UCSD-AML1 (cell line): ENCODE results near the gene ADIG.

Source experiments
- DNase-seq: peaks from one replicate; lab custom pipeline; 2025; ENCODE audit not compliant: unreplicated experiment; lab: John Stamatoyannopoulos, UW

ADIG gene

DNA sequence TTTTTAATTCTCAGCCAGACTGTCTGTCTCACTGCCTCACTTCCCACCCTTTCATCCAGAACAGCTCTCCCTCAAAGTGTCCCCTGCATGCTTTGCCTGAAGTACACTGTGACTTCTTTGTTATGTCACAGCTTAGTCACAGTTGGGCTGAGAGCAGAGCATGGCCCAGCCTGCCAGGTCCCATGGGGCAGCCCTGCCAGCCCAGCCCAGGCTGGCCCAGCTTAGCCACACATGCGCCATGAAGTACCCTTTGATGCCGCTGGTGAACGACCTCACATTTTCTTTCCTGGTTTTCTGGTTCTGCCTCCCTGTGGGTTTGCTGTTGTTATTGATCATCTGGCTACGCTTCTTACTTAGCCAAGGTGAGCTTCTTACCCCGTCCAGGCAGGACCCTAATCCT lies at the start of gene ADIG:
Gene ADIG, plus strand, starts transcription at position 185 of the 400 bp plus-strand sequence. Its CDS starts 54 bp downstream, at position 239.
- DNase-seq, result no peak

- no peak for DNase-seq
Observed at GRCh38 chr20:38534756-38535155, 46.2 kb upstream of the ADIG start.

DNA sequence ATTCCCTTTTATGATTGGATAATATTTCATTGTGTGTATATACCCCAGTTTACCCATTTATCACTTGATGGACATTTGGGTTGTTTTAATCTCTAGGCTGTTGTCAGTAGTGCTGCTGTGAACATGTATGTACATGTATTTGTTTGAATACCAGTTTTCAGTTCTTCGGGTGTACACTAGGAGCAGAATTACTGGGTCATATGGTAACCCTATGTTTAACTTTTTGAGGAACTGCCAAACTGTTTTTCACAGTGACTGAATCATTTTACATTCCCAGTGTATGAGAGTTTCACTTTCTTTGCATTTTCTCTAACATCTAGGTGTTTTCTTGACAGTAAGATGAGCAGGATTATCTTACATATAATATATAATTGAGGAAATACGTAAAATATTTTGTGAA lies 44.7 kb upstream of the ADIG start:
- no peak for DNase-seq

DNA sequence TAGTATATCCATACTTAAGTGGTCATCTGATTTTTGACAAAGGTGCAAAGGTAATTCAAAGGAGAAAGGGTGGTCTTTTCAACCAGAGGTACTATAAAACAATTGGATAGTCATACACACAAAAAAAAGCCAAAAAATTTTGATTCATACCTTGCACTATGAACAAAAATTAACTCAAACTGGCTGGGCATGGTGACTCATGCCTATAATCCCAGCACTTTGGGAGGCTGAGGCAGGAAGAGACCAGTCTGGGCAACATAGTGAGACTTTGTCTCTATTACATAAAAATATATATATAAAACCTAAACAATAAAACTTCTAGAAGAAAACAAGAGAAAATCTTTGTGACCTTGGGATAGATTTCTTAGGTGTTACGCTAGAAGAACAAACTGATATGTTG lies 43.8 kb upstream of the ADIG start:
- DNase-seq, result no peak

DNA sequence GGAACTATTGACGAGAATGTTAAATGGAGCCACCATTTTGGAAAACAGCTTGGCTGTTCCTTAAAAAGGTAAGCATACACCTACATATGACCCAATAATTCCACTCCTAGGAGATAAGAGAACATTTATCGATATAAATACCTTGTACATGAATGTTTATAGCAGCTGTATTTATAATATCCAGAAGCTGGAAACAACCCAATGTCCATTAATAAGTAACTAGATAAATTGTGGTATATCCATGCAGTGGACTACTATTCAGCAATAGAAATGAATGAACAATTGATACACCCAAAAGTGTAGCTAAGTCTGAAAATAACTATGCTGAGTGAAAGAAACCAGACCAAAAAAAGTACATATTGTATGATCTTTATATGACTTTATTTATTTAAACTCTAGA lies 42.2 kb upstream of the ADIG start:
- DNase-seq, result no peak

DNA sequence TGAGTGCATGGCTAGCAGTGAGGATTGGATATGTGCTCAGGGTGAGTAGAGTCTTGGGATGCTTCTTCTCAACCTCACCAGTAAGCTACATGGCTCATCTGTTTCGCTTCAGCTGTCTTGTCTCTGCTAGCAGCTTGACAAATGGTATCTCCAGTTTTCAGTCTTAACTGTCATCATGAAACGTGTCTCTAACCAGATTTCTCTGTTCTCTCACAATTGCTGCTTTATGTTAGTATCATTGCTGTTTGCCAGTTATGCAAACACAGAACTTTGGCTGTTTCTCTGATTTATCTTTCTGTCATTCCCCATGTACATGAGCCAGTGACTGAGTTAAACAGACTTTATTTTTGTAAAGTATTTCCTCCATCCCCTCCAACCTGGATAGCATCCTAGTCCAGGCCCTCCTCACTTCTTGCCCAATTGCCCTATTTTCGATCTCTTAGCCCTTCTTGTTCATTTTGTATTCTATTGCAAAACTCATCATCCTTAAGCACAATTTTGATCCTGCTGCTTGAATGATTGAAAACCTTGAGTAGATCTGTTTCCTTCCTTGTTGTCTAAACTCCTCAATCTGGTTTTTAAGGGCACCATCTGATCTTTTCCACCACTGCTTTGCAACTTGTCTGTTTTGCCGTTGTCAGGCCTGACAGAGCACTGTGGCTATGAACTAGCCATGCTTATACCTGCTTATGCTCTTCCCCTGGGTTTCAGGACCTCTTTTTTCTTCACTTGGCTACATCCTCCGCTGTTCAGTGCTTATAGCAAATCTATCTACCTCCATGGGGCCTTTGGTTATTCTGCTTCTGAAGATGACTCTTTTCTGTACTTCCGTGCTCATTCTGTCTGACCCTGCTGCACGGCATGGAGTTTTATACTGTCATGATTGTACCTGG lies 37.7 kb upstream of the ADIG start:
- DNase-seq, result no peak

- DNase-seq, result no peak
Observed at GRCh38 chr20:38545771-38546170, 35.2 kb upstream of the ADIG start.

- no peak for DNase-seq
Observed at GRCh38 chr20:38547288-38548085, 33.5 kb upstream of the ADIG start.

GRCh38 chr20:38548356-38549083 lies 32.5 kb upstream of the ADIG start:
- DNase-seq, result no peak

GRCh38 chr20:38550274-38550673 lies 30.7 kb upstream of the ADIG start:
- no peak for DNase-seq

DNA sequence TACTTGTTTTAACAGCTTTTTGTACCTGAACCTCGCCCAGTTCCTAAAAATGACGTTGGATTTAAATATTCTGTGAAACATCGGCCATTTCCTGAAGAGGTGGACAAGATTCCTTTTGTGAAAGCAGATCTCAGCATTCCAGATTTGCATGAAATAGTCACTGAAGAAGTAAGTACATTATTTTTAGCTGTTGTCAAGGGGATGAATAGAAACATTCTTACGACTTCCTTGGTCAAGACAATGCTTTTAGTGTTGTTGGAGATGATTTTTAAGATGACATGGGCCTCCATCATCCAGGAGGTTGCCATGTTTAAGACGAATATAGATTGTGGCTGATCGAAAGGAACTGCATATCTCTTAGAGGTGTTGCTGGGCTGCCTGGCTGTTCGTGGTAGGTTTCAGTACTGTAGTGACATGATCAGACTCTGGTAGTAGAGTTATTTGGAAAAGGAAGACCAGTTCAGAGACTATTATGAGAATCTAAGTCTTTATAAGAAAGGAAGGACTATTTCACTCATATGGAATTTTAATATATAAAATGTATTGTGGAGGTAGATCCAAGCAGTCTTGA lies 29.9 kb upstream of the ADIG start:
- no peak for DNase-seq

GRCh38 chr20:38554986-38555385 lies 26.0 kb upstream of the ADIG start:
- DNase-seq, result no peak

- DNase-seq, result no peak
Observed at GRCh38 chr20:38555395-38555794, 25.6 kb upstream of the ADIG start.

GRCh38 chr20:38557174-38557573 lies 23.8 kb upstream of the ADIG start:
- no peak for DNase-seq

- no peak for DNase-seq
Observed at GRCh38 chr20:38558596-38559360, 22.2 kb upstream of the ADIG start.

GRCh38 chr20:38559764-38560163 lies 21.2 kb upstream of the ADIG start:
- no peak for DNase-seq

- DNase-seq, result no peak
Observed at GRCh38 chr20:38563802-38564431, 17.1 kb upstream of the ADIG start.

GRCh38 chr20:38564680-38565079 lies 16.3 kb upstream of the ADIG start:
- DNase-seq, result no peak

- DNase-seq, result no peak
Observed at GRCh38 chr20:38566036-38566598, 14.9 kb upstream of the ADIG start.
